Kidney epithelial cell (primary cell): ENCODE measurements around the gene OPRL1. TPM values are rescaled to one million over a fixed set of nuclear protein-coding genes. Genes with fewer than 3 reads are reported as not detected.

ENCODE experiments used
- DNase-seq: peaks from one replicate; pipeline ENCODE4 v3.0.0-alpha.2; 2010; ENCODE audit warnings: low read depth
- H3K27me3 ChIP-seq: 2 replicates; pipeline ENCODE4 v1.6.0; 2011; ENCODE audit warnings: low read length; ENCODE audit not compliant: control insufficient read depth, insufficient read depth
- H3K36me3 ChIP-seq: 2 replicates; pipeline ENCODE4 v1.5.1; 2011; ENCODE audit warnings: low read length; ENCODE audit not compliant: control insufficient read depth, insufficient read depth
- H3K4me3 ChIP-seq: 2 replicates; pipeline ENCODE4 v1.5.1; 2011; ENCODE audit warnings: low read depth, mild to moderate bottlenecking, control low read depth, low read length
- total RNA-seq: library from RNA; depleted of rRNA; stranded (reverse); fragments of >200 nt; gene quantifications from 2 replicates; pipeline ENCODE4 v1.2.3, GENCODE V29; 2015
- TF ChIP-seq, protein P1 (sequence below): IDR thresholded peaks from 2 replicates; pipeline ENCODE4 v1.5.1; 2011; ENCODE audit warnings: mild to moderate bottlenecking, moderate library complexity, low read length, control low read depth, inconsistent platforms; ENCODE audit not compliant: insufficient read depth, poor library complexity, severe bottlenecking

Gene OPRL1
- total RNA-seq, 1 donor from 2014 or later = 0.21 TPM

DNA sequence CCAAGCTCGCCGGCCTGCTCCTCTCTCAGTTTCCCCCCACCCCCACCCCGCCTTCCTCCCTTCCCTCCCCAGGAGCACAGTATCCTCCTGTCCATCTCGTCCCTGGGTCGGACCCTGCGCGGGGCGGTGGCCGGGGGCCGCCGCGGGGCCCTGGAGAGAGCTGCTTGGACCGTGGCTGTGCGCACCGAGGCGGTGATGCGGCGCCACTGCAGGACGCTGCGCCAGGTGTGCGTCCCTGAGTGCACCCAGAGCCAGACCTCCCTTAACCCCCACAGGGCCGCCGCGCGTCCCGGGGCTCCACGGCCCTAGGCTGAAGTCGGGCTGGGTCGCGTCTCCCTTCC lies 41.7 kb upstream of the OPRL1 start:
- Histone ChIP-seq H3K36me3 (no peaks in the 10 kb centered on the region), H3K27me3 (peaks cover 29% of the 10 kb centered on the region), H3K4me3 (peak overlapping the region; percentile 41)
- DNase-seq = no peak
- TF ChIP-seq, protein P1, sequence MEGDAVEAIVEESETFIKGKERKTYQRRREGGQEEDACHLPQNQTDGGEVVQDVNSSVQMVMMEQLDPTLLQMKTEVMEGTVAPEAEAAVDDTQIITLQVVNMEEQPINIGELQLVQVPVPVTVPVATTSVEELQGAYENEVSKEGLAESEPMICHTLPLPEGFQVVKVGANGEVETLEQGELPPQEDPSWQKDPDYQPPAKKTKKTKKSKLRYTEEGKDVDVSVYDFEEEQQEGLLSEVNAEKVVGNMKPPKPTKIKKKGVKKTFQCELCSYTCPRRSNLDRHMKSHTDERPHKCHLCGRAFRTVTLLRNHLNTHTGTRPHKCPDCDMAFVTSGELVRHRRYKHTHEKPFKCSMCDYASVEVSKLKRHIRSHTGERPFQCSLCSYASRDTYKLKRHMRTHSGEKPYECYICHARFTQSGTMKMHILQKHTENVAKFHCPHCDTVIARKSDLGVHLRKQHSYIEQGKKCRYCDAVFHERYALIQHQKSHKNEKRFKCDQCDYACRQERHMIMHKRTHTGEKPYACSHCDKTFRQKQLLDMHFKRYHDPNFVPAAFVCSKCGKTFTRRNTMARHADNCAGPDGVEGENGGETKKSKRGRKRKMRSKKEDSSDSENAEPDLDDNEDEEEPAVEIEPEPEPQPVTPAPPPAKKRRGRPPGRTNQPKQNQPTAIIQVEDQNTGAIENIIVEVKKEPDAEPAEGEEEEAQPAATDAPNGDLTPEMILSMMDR = no peak

DNA sequence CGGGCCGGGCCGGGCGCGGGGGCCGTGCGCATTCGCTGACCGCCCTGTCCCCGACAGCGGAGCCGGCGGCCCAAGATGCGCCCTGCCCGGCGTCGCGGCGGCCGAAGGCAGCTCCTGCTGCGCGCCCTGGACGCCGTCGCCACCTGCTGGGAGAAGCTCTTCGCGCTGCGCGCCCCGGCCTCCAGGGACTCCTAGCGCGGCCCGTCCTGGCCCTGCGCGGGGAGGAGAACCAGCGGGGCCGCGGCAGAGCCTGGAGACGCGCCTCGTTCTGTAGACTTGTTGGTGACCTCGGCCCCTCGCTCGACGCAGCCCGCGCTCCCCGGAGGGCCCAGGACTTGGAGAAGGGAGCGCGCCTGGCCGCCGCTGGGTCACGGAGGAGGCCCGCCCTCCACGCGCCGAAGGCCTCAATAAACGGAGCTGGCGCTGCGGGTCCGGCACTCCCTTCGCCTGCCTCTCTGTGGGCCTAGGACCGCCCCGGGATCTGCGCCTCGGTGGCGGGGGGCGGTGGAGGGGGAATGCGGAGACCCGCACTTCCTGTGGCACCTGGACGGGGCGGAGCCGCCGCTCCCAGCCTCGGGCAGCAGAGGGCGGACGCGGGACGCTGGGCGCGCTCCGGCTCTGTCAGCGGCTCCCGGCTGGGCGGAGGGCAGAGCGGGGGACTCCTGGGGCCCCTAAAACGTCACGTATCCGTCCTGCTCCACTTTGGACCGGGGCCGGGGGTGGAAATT lies 41.2 kb upstream of the OPRL1 start:
- Histone ChIP-seq H3K4me3 (peak overlapping the region; percentile 41), H3K36me3 (no peaks in the 10 kb centered on the region), H3K27me3 (peaks cover 29% of the 10 kb centered on the region)
- DNase-seq = no peak
- TF ChIP-seq, protein P1 = peak; percentile 63

DNA sequence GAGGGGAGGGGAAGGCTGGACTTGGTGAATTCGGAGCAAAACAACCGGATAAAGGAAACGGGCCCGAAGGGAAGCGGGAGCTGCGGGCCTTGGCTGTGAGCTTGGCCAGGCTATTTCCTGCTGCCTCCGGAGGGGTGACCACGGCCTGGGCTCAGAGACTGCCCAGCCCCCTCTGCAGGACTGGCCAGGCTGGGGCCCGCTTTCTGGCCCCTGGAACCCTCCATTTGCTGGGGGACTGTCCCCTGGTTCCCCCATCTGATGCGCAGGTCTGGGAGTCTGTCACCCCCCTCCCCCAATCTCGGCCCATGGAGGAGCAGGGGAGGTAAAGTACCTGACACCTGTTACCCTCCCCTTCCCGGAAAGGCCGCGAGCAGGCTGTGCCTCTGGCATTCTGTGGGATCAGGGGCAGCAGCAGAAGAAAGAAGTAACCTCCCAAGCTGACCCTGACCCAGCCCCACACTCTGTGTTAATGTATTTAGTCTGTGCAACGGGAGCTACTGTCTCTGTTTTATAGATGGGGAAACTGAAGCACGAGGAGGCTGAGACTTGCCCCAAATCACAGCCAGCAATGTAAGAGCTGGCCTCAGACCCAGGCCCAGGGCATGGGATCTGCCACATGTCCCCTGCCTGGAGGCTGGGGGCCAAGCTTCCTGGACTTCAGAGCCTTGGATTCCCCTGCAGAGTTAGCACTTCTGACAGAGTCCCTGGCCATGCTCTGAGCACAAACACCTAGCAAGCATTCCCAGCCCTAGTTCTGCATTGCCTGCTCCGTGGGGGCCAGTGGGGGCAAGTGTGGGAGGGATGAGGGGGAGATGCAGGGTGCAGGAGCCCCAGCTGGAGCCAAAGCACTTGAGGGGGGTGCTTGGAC lies 40.4 kb upstream of the OPRL1 start:
- no peak for DNase-seq
- peaks cover 29% of the 10 kb centered on the region for H3K27me3 ChIP-seq
- TF ChIP-seq, protein P1 = no peak
- H3K36me3 ChIP-seq = no peaks in the 10 kb centered on the region
- H3K4me3 ChIP-seq = peak overlapping the region; percentile 41

DNA sequence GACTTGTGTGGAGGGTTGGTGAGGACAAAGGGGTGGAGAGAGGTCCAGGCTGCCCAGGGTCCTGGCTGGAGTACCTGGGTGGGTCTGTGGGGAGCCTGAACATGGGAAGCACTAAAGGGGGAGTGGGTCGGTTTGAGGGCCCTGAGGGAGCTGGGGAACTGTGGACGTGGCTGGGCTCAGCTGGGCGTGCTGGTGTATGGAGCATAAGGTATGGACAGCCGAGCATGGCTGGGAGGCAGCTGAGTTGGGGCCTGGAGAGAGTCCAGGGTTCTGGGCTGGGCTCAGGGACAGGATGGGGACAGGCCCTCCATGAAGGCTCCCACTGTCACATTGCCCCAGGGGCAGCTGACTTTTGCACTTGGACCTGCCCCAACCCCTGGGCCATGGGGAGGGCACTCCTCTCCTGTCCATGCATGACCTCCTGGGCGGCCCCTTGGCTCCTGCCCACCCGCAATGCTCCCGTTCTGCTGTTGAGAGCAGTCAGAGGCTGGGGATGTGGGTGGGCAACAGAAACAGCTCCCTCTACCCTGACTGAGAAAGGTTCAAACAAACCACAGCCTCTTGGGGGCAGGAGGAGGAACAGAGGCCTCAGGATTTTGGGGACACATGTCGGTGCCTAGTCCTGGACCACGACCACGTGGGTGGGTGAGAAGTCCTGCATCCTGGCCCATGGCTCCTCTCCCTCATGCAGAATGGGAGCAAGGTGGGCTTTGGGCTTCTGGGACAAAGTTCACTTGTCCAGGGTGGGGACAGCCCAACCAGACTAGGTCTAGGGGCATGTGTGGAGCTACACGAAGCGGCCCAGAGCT lies 39.4 kb upstream of the OPRL1 start:
- Histone ChIP-seq H3K4me3 (no peak overlapping the region), H3K27me3 (peaks cover 31% of the 10 kb centered on the region), H3K36me3 (no peaks in the 10 kb centered on the region)
- no peak for DNase-seq
- TF ChIP-seq, protein P1 = no peak

DNA sequence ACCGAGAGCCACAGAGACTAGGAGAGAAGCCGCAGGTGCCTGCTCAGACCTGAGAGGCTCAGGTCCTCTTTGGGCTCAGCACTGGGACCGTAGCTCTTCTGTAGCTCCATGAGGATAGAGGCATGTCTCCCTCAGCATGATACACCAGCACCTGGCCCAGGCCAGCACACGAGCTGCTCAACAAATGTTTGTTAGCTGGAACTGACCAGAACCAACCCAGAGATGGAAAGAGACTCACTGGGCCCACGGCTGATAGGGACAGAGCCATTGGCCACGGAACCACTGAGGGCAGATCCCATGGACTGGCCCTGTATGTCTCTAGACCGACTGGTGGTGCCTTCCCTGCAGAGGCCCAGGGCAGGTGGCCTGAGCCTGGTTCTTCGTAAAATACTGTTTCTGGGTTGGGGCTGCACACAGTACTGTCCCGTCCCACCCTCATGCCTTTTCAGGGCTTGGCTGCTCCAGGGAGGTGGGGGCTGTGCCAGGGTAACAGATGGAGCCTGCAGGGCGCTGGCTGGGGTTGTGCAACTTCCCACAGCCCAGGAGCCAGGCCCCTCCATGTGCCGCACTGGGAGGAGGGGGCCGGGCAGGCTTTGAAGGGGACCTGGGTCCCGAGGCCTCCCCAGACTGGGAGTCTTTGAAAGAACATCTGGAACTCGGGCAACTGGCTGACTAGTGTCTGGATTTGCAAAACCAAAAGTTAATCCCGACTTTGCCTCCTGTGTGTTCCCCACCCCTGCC lies 38.7 kb upstream of the OPRL1 start:
- TF ChIP-seq, protein P1 = no peak
- Histone ChIP-seq H3K4me3 (no peak overlapping the region), H3K36me3 (no peaks in the 10 kb centered on the region), H3K27me3 (peaks cover 39% of the 10 kb centered on the region)
- DNase-seq = no peak
